ENCODE results near the gene KRT23.

KRT23 gene

GRCh38 chr17:40951011-40951622 lies 13.7 kb upstream of the KRT23 start:
- H3K4me1 ChIP-seq (ENCODE audit: control insufficient read depth, insufficient read depth, low read length, poor library complexity, severe bottlenecking): no peaks in the 10 kb centered on the region
- no peaks in the 10 kb centered on the region for H3K9me3 ChIP-seq (ENCODE audit: control insufficient read depth, low read length)
- DNase-seq: no peak
- H3K36me3 ChIP-seq (ENCODE audit: control insufficient read depth, insufficient read depth, low read length): no peaks in the 10 kb centered on the region
- no peak overlapping the region for H3K27ac ChIP-seq (ENCODE audit: insufficient read depth, low read length, poor library complexity, severe bottlenecking)
- H3K27me3 ChIP-seq (replicated peaks; ENCODE audit: control insufficient read depth, insufficient read depth, low read length, poor library complexity, severe bottlenecking): peaks cover 3% of the 10 kb centered on the region
- H3K4me3 ChIP-seq (ENCODE audit: insufficient read depth, low read depth, low read length, poor library complexity, severe bottlenecking): no peak overlapping the region

DNA sequence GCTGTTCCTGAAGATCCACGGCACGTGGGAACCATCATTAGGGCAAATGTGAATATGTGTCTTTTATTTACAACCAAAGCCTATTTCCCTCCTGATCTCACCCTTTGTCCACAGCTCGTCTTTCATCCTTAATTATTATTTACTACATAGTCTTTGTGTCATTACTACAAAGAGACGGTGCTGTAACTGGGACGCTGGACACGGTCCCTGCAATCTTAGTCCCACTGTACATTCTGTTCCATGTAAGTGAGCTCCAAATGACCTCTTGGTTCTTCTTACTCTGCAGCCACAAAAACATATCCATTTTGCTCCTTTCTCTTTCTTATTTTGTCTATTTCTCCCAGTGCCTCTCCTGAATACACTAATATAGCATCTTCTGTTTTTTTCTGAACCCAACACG lies 12.7 kb upstream of the KRT23 start:
- H3K9me3 ChIP-seq (ENCODE audit: control insufficient read depth, low read length): no peaks in the 10 kb centered on the region
- H3K4me3 ChIP-seq (ENCODE audit: insufficient read depth, low read depth, low read length, poor library complexity, severe bottlenecking): no peak overlapping the region
- H3K27ac ChIP-seq (ENCODE audit: insufficient read depth, low read length, poor library complexity, severe bottlenecking): no peak overlapping the region
- H3K4me1 ChIP-seq (ENCODE audit: control insufficient read depth, insufficient read depth, low read length, poor library complexity, severe bottlenecking): no peaks in the 10 kb centered on the region
- no peaks in the 10 kb centered on the region for H3K27me3 ChIP-seq (replicated peaks; ENCODE audit: control insufficient read depth, insufficient read depth, low read length, poor library complexity, severe bottlenecking)
- no peaks in the 10 kb centered on the region for H3K36me3 ChIP-seq (ENCODE audit: control insufficient read depth, insufficient read depth, low read length)
- DNase-seq: no peak

- Histone ChIP-seq H3K36me3 (ENCODE audit: control insufficient read depth, insufficient read depth, low read length) (no peaks in the 10 kb centered on the region), H3K9me3 (ENCODE audit: control insufficient read depth, low read length) (no peaks in the 10 kb centered on the region), H3K4me1 (ENCODE audit: control insufficient read depth, insufficient read depth, low read length, poor library complexity, severe bottlenecking) (no peaks in the 10 kb centered on the region), H3K27ac (ENCODE audit: insufficient read depth, low read length, poor library complexity, severe bottlenecking) (no peak overlapping the region), H3K27me3 (replicated peaks; ENCODE audit: control insufficient read depth, insufficient read depth, low read length, poor library complexity, severe bottlenecking) (no peaks in the 10 kb centered on the region), H3K4me3 (ENCODE audit: insufficient read depth, low read depth, low read length, poor library complexity, severe bottlenecking) (no peak overlapping the region)
- DNase-seq: no peak
Measured at GRCh38 chr17:40949418-40949817, 12.0 kb upstream of the KRT23 start.

- Histone ChIP-seq H3K9me3 (ENCODE audit: control insufficient read depth, low read length) (no peaks in the 10 kb centered on the region), H3K4me3 (ENCODE audit: insufficient read depth, low read depth, low read length, poor library complexity, severe bottlenecking) (no peak overlapping the region), H3K36me3 (ENCODE audit: control insufficient read depth, insufficient read depth, low read length) (no peaks in the 10 kb centered on the region), H3K27me3 (replicated peaks; ENCODE audit: control insufficient read depth, insufficient read depth, low read length, poor library complexity, severe bottlenecking) (no peaks in the 10 kb centered on the region), H3K27ac (ENCODE audit: insufficient read depth, low read length, poor library complexity, severe bottlenecking) (no peak overlapping the region), H3K4me1 (ENCODE audit: control insufficient read depth, insufficient read depth, low read length, poor library complexity, severe bottlenecking) (no peaks in the 10 kb centered on the region)
- no peak for DNase-seq
Measured at GRCh38 chr17:40947929-40948328, 10.5 kb upstream of the KRT23 start.

- no peaks in the 10 kb centered on the region for H3K27me3 ChIP-seq (replicated peaks; ENCODE audit: control insufficient read depth, insufficient read depth, low read length, poor library complexity, severe bottlenecking)
- H3K4me3 ChIP-seq (ENCODE audit: insufficient read depth, low read depth, low read length, poor library complexity, severe bottlenecking): no peak overlapping the region
- no peaks in the 10 kb centered on the region for H3K36me3 ChIP-seq (ENCODE audit: control insufficient read depth, insufficient read depth, low read length)
- no peak overlapping the region for H3K27ac ChIP-seq (ENCODE audit: insufficient read depth, low read length, poor library complexity, severe bottlenecking)
- H3K4me1 ChIP-seq (ENCODE audit: control insufficient read depth, insufficient read depth, low read length, poor library complexity, severe bottlenecking): no peaks in the 10 kb centered on the region
- no peaks in the 10 kb centered on the region for H3K9me3 ChIP-seq (ENCODE audit: control insufficient read depth, low read length)
- no peak for DNase-seq
Measured at GRCh38 chr17:40945414-40945813, 8.0 kb upstream of the KRT23 start.

- H3K36me3 ChIP-seq (ENCODE audit: control insufficient read depth, insufficient read depth, low read length): no peaks in the 10 kb centered on the region
- H3K4me3 ChIP-seq (ENCODE audit: insufficient read depth, low read depth, low read length, poor library complexity, severe bottlenecking): no peak overlapping the region
- no peak overlapping the region for H3K27ac ChIP-seq (ENCODE audit: insufficient read depth, low read length, poor library complexity, severe bottlenecking)
- H3K27me3 ChIP-seq (replicated peaks; ENCODE audit: control insufficient read depth, insufficient read depth, low read length, poor library complexity, severe bottlenecking): no peaks in the 10 kb centered on the region
- DNase-seq: no peak
- H3K4me1 ChIP-seq (ENCODE audit: control insufficient read depth, insufficient read depth, low read length, poor library complexity, severe bottlenecking): no peaks in the 10 kb centered on the region
- no peaks in the 10 kb centered on the region for H3K9me3 ChIP-seq (ENCODE audit: control insufficient read depth, low read length)
Measured at GRCh38 chr17:40944531-40944930, 7.1 kb upstream of the KRT23 start.

GRCh38 chr17:40942553-40942952 lies 5.1 kb upstream of the KRT23 start:
- Histone ChIP-seq H3K27me3 (replicated peaks; ENCODE audit: control insufficient read depth, insufficient read depth, low read length, poor library complexity, severe bottlenecking) (no peaks in the 10 kb centered on the region), H3K4me1 (ENCODE audit: control insufficient read depth, insufficient read depth, low read length, poor library complexity, severe bottlenecking) (no peaks in the 10 kb centered on the region), H3K4me3 (ENCODE audit: insufficient read depth, low read depth, low read length, poor library complexity, severe bottlenecking) (no peak overlapping the region), H3K27ac (ENCODE audit: insufficient read depth, low read length, poor library complexity, severe bottlenecking) (no peak overlapping the region), H3K36me3 (ENCODE audit: control insufficient read depth, insufficient read depth, low read length) (no peaks in the 10 kb centered on the region), H3K9me3 (ENCODE audit: control insufficient read depth, low read length) (no peaks in the 10 kb centered on the region)
- DNase-seq: no peak

DNA sequence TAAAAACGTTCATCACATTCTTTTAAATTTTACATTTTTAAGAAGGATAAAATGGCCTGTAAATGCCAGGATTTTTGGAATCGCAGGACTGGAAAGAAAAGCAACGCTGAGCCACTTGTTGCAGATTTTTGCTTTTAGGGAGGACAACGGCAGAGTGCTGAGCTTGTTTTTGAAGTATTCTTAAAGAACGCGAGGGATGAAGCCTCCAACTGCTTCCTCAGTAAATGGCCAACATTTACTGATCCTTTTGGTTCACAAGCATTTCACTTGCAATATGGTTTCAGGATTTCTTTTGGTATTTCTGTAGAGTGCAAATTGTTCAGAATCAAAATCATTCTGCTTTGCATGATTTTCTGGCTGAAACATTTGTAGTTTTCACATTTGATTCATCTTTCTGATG lies 2.8 kb upstream of the KRT23 start:
- Histone ChIP-seq H3K36me3 (ENCODE audit: control insufficient read depth, insufficient read depth, low read length) (no peaks in the 10 kb centered on the region), H3K4me1 (ENCODE audit: control insufficient read depth, insufficient read depth, low read length, poor library complexity, severe bottlenecking) (no peaks in the 10 kb centered on the region), H3K4me3 (ENCODE audit: insufficient read depth, low read depth, low read length, poor library complexity, severe bottlenecking) (no peak overlapping the region), H3K9me3 (ENCODE audit: control insufficient read depth, low read length) (no peaks in the 10 kb centered on the region), H3K27me3 (replicated peaks; ENCODE audit: control insufficient read depth, insufficient read depth, low read length, poor library complexity, severe bottlenecking) (no peaks in the 10 kb centered on the region), H3K27ac (ENCODE audit: insufficient read depth, low read length, poor library complexity, severe bottlenecking) (no peak overlapping the region)
- DNase-seq: no peak

GRCh38 chr17:40938981-40939380 lies 1.5 kb upstream of the KRT23 start:
- H3K4me3 ChIP-seq (ENCODE audit: insufficient read depth, low read depth, low read length, poor library complexity, severe bottlenecking): no peak overlapping the region
- no peaks in the 10 kb centered on the region for H3K27me3 ChIP-seq (replicated peaks; ENCODE audit: control insufficient read depth, insufficient read depth, low read length, poor library complexity, severe bottlenecking)
- H3K4me1 ChIP-seq (ENCODE audit: control insufficient read depth, insufficient read depth, low read length, poor library complexity, severe bottlenecking): no peaks in the 10 kb centered on the region
- H3K9me3 ChIP-seq (ENCODE audit: control insufficient read depth, low read length): no peaks in the 10 kb centered on the region
- no peak for DNase-seq
- H3K27ac ChIP-seq (ENCODE audit: insufficient read depth, low read length, poor library complexity, severe bottlenecking): no peak overlapping the region
- no peaks in the 10 kb centered on the region for H3K36me3 ChIP-seq (ENCODE audit: control insufficient read depth, insufficient read depth, low read length)

DNA sequence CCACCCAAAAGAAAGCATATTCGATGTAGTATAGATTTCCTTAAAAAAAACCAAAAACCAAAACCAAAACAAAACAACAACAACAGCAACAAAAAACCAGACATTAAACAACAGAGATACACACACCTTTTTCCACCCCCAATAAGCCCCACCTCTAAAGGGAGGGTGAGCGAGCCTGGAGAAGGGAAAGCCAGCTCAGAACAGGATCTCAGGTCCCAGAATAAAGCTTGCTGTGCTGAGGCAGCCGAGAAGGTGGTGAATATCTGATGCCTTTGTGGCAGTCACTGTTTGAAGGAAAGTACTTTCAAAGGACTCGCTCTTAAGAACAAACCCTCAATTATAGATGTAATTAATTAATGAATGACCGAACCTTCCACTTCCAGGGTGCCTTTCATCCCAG lies 470 bp downstream of the KRT23 start:
- H3K36me3 ChIP-seq (ENCODE audit: control insufficient read depth, insufficient read depth, low read length): no peaks in the 10 kb centered on the region
- no peaks in the 10 kb centered on the region for H3K27me3 ChIP-seq (replicated peaks; ENCODE audit: control insufficient read depth, insufficient read depth, low read length, poor library complexity, severe bottlenecking)
- no peak overlapping the region for H3K27ac ChIP-seq (ENCODE audit: insufficient read depth, low read length, poor library complexity, severe bottlenecking)
- H3K4me3 ChIP-seq (ENCODE audit: insufficient read depth, low read depth, low read length, poor library complexity, severe bottlenecking): no peak overlapping the region
- H3K9me3 ChIP-seq (ENCODE audit: control insufficient read depth, low read length): no peaks in the 10 kb centered on the region
- no peaks in the 10 kb centered on the region for H3K4me1 ChIP-seq (ENCODE audit: control insufficient read depth, insufficient read depth, low read length, poor library complexity, severe bottlenecking)
- no peak for DNase-seq

All from effector memory CD4-positive, alpha-beta T cell (primary cell).